ELR (cell line): ENCODE results near the gene SPTBN2.

Source experiments
- DNase-seq: peaks from one replicate; pipeline ENCODE4 v3.0.0-alpha.2; 2015; ENCODE audit warnings: low read depth

Gene SPTBN2

DNA sequence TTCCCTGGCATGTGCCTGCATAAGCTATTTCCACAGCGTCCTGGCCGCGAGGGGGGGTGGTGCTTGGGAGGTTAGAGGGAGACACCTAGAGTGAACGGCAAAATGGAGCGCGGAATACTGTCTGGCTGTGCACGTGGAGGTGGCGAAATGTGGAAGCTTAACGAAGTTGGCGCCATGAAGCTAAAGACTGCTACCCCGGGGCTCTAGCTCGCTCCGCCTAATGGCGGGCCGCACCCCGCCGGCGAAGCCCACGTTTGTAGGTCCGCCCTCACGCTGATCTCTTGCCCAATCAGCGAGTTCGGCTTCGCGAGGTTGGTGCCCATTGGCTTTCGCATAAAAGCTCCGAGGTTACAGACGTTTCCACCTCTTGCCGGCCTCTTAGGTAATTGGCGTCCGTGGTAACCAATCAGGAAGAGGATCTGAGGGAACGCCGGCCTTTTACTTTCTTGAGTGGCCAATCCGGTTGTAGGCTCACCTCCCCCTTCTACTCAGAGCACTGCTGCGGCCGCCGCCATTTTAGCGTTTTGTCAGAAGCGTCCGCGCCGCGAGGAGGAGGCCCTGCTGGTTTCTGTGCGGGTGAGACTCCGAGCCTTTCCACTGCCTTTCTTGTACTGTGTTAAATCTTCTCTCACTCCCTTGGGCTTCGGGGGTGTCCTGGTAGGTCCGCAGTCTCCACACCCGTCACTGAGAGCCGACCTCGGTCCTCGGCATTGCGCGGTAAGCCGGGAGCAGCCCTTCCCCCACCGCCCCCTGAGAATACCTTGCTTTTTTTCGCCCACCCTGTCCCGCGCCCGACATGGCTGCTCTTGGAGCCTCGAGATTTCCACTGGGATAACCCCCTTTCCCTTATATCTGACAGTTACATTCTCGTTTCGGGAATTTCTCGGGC lies 90.6 kb downstream of the SPTBN2 start, which contains the start of gene RBM4:
Gene RBM4, plus strand, starts transcription at position 527 of the 889 bp plus-strand sequence. CDS start 1,009 bp downstream, outside the sequence.
- peak; percentile 100 for DNase-seq

- DNase-seq, result peak; percentile 50
Measured at GRCh38 chr11:66637557-66638176, 91.3 kb downstream of the SPTBN2 start.

DNA sequence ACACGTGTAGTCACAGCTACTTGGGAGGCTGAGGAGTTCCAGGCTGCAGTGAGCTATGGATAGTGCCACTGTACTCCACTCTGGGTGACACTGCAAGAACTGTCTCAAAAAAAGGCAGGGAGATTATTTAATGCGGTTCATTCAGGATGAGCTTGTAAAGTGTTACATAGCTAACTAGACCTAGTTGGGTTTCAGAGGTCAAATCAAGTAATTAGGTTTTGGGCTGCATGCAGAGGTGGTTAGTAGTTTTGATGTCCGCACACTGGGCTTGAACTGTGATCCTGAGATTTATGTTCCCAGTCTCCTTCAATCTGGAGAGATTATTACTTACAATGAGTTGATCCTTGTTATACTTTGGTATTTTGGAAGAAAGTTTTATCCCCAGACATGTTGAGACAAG lies 92.6 kb downstream of the SPTBN2 start:
- no peak for DNase-seq
